Right cardiac atrium (tissue), 5 donors: ENCODE data around the gene CYTH1. TPM values are rescaled to one million over a fixed set of nuclear protein-coding genes. Genes with fewer than 3 reads are reported as not detected.

ENCODE experiments used
- ATAC-seq, 2 donors: fragments of 200-7000 bp; cut with Tn5 transposase; one replicate each; pipeline versions ENCODE4 v1.8.0 to v1.9.1; 2020; ENCODE audit warnings: moderate library complexity in 2 of 2, mild to moderate bottlenecking in 1 of 2
- DNase-seq, 3 donors: peaks; one replicate each; pipeline ENCODE4 v3.0.0-alpha.2; 2020
- H3K27ac ChIP-seq: one replicate; pipeline ENCODE4 v1.5.1; 2013; ENCODE audit warnings: mild to moderate bottlenecking, low read length, control low read depth, moderate library complexity
- H3K27me3 ChIP-seq: one replicate; pipeline ENCODE4 v1.6.1; 2013; ENCODE audit not compliant: control insufficient read depth, insufficient read depth
- H3K4me1 ChIP-seq: one replicate; pipeline ENCODE4 v1.6.1; 2013; ENCODE audit warnings: low read length; ENCODE audit not compliant: control insufficient read depth, insufficient read depth
- H3K4me3 ChIP-seq: one replicate; pipeline ENCODE4 v1.5.1; 2013; ENCODE audit warnings: low read length, control low read depth
- H3K9me3 ChIP-seq: one replicate; pipeline ENCODE4 v1.6.1; 2013; ENCODE audit warnings: low read length; ENCODE audit not compliant: control insufficient read depth
- WGBS: extraction: QIAGEN DNeasy Blood & Tissue Kit; methylation state at CpG from one replicate; pipeline ENCODE4 v1.1.7; 2013; 5-methylcytosine and 5-hydroxymethylcytosine counted together
- intact Hi-C, 4 donors: fragments of 100-400 bp; cut with DNase I; formaldehyde crosslinking; loops; one replicate each; pipeline versions ENCODE4 v1.11.0 to v1.14.0; 2022 to 2023
- polyA plus RNA-seq: library from polyadenylated mRNA; stranded (reverse); fragments of 200-250 nt; gene quantifications from one replicate; pipeline ENCODE4 v1.2.3, GENCODE V29; 2013
- total RNA-seq, 4 donors: library from RNA; stranded (reverse); fragmentation: NEBNext Ultra II Directional; extraction: Animal tissue kit (Norgen Biotek cat#: 25700); gene quantifications; one replicate each; pipeline ENCODE4 v1.2.1, GENCODE V29; 2021
- donor health status: healthy with polysubstance abuse.
- donor health status: DM: no; HTN: yes; CAD: no.
- donor health status: DM: no; HTN: no; CAD: no.
- donor health status: DM: no; HTN: yes; CAD: no; lungs with severe emphysema.
- donor health status: DM: yes; HTN: yes; CAD: no.

Gene CYTH1
- total and polyA plus RNA-seq, 5 donors, result 22.5 to 39.1 (median 36.0) TPM

- Histone ChIP-seq H3K4me1 (peaks cover 5% of the 10 kb centered on the region), H3K4me3 (no peak overlapping the region), H3K27me3 (no peaks in the 10 kb centered on the region), H3K9me3 (no peaks in the 10 kb centered on the region), H3K27ac (no peak overlapping the region)
- DNase-seq (no peak), ATAC-seq (peak in 1 of 2 donors; percentile 37)
- intact Hi-C loops, result loop anchor here in 3 of 4 donors (5.0 kb wide), 2 partner anchors 299 to 304 kb away; no protein-coding TSS in a partner anchor
- 63% methylated on average over 14 of the region's 14 CpGs for WGBS
These were observed 13.9 kb upstream of the CYTH1 start for GRCh38 chr17:78795861-78796516.

GRCh38 chr17:78794864-78795640 lies 13.0 kb upstream of the CYTH1 start:
- no peaks in the 10 kb centered on the region for H3K27me3 ChIP-seq
- 97% methylated on average over 22 of the region's 22 CpGs for WGBS
- H3K4me3 ChIP-seq, result no peak overlapping the region
- intact Hi-C loops, result loop anchor here in 3 of 4 donors (5.0 kb wide), 2 partner anchors 298 to 303 kb away; no protein-coding TSS in a partner anchor
- no peak overlapping the region for H3K27ac ChIP-seq
- ATAC-seq (no peak), DNase-seq (no peak)
- H3K4me1 ChIP-seq, result peaks cover 7% of the 10 kb centered on the region
- H3K9me3 ChIP-seq, result no peaks in the 10 kb centered on the region

DNA sequence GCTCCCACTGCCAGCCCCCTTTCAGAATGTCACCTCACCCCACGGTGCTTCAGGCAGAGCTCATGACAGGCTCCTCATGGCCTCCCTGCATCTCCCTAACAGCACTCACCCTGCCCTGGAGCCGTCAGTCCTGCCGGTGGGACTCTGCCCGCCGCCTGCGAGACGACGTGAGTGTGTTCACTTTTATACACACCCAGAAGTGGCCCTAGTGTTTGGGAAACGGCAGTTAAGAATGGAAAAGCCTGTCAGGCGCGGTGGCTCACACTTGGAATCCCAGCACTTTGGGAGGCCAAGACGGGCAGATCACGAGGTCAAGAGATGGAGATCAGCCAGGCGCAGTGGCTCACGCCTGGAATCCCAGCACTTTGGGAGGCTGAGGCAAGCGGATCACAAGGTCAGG lies 12.3 kb upstream of the CYTH1 start:
- Histone ChIP-seq H3K27ac (no peak overlapping the region), H3K27me3 (no peaks in the 10 kb centered on the region), H3K4me1 (peaks cover 7% of the 10 kb centered on the region), H3K4me3 (no peak overlapping the region), H3K9me3 (no peaks in the 10 kb centered on the region)
- no peak for DNase-seq
- 82% methylated on average over 16 of the region's 16 CpGs for WGBS
- intact Hi-C loops, result no loop called here
- no peak for ATAC-seq

DNA sequence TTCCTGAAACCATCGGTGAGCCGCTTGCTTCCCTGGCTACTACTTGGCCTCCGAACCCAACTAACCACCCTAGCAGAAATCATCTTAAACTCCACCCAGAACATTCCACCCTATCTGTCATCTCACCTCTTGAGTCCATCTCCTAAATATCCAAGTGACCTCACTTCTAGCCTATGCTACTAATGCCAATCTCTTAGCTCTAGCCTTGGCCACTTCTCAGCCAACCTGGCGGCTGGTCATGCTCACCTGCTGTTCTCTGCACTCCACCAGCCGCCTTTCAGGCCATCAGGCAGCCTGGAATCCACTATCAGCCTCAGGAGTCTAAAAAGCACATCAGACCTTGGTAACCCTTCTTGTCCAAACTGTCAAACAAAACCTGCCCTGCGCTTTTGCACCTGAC lies 11.9 kb upstream of the CYTH1 start:
- no peaks in the 10 kb centered on the region for H3K27me3 ChIP-seq
- no peak overlapping the region for H3K4me3 ChIP-seq
- no peak overlapping the region for H3K27ac ChIP-seq
- ATAC-seq (no peak), DNase-seq (no peak)
- H3K4me1 ChIP-seq, result peaks cover 7% of the 10 kb centered on the region
- H3K9me3 ChIP-seq, result no peaks in the 10 kb centered on the region
- WGBS, result 97% methylated on average over 6 of the region's 6 CpGs
- intact Hi-C loops, result no loop called here

DNA sequence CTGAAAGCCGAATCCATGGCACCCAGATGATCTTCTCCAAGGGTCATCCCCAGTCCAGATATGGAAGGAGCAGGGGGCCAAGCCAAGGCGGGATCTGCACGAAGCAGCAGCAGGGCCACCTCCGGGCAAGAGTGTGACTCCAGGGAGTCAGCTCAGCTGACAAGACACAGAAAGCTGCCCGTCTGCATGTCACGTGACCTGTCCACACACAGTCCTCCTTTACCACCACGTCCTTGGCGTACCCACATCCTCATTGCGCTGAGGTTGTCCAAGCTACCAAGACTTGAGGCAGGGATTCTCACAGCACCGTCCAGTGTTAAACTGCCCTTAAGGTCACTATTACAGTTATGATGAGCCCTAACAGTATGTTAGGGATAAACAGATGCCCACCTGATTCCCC lies 11.3 kb upstream of the CYTH1 start:
- Histone ChIP-seq H3K4me3 (no peak overlapping the region), H3K27me3 (no peaks in the 10 kb centered on the region), H3K4me1 (peaks cover 7% of the 10 kb centered on the region), H3K9me3 (no peaks in the 10 kb centered on the region), H3K27ac (no peak overlapping the region)
- 79% methylated on average over 10 of the region's 10 CpGs for WGBS
- intact Hi-C loops, result no loop called here
- DNase-seq (no peak), ATAC-seq (no peak)

GRCh38 chr17:78791840-78792709 lies 10.0 kb upstream of the CYTH1 start:
- no peak for DNase-seq
- ATAC-seq, result no peak
- no peak overlapping the region for H3K4me3 ChIP-seq
- no peaks in the 10 kb centered on the region for H3K9me3 ChIP-seq
- WGBS, result 76% methylated on average over 11 of the region's 11 CpGs
- H3K27me3 ChIP-seq, result no peaks in the 10 kb centered on the region
- H3K4me1 ChIP-seq, result peaks cover 7% of the 10 kb centered on the region
- H3K27ac ChIP-seq, result no peak overlapping the region
- intact Hi-C loops, result no loop called here

GRCh38 chr17:78790552-78790951 lies 8.5 kb upstream of the CYTH1 start:
- no peak for ATAC-seq
- Histone ChIP-seq H3K4me1 (peaks cover 5% of the 10 kb centered on the region), H3K27ac (no peak overlapping the region), H3K27me3 (no peaks in the 10 kb centered on the region), H3K9me3 (no peaks in the 10 kb centered on the region), H3K4me3 (no peak overlapping the region)
- DNase-seq, result no peak
- intact Hi-C loops, result no loop called here
- WGBS, result 93% methylated on average over 4 of the region's 4 CpGs

DNA sequence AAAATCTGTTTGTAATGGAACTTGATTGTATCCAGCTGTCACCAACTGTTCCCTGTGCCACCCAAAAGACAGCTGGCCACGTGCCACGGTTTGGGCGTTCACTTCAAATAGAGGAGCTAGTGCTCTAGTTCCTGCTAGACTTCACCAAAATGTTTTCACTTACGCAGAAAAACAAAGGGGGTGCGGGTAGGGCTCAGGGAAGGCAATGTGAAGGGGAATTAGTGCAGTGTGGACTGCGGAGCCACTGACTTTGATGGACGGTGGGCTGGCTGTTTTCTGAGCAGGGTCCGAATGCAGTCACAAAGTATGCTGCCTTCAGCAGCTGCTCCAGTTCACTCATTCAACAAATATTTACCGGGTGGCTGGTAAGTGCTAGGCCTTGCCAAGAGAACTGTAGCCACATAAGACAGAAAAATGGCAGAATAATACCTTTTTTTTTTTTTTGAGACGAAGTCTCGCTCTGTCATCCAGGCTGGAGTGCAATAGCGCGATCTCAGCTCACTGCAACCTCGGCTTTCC lies 7.6 kb upstream of the CYTH1 start:
- Histone ChIP-seq H3K9me3 (no peaks in the 10 kb centered on the region), H3K4me1 (peaks cover 5% of the 10 kb centered on the region), H3K27me3 (no peaks in the 10 kb centered on the region), H3K27ac (peak overlapping the region; percentile 70), H3K4me3 (no peak overlapping the region)
- DNase-seq, result peak; percentile 87 to 96 (median 95)
- intact Hi-C loops, result loop anchor here in 2 of 4 donors (10.0 kb wide), 2 partner anchors 55 to 75 kb away; no protein-coding TSS in a partner anchor
- peak; percentile 38 to 53 for ATAC-seq
- WGBS, result 52% methylated on average over 14 of the region's 14 CpGs

- Histone ChIP-seq H3K9me3 (no peaks in the 10 kb centered on the region), H3K4me3 (no peak overlapping the region), H3K27ac (peak overlapping the region; percentile 70), H3K27me3 (no peaks in the 10 kb centered on the region), H3K4me1 (peaks cover 5% of the 10 kb centered on the region)
- WGBS, result 71% methylated on average over 5 of the region's 5 CpGs
- ATAC-seq (peak; percentile 6 to 27), DNase-seq (no peak)
- intact Hi-C loops, result loop anchor here in 2 of 4 donors (10.0 kb wide), 2 partner anchors 54 to 74 kb away; no protein-coding TSS in a partner anchor
These were observed 7.1 kb upstream of the CYTH1 start for GRCh38 chr17:78789149-78789662.

DNA sequence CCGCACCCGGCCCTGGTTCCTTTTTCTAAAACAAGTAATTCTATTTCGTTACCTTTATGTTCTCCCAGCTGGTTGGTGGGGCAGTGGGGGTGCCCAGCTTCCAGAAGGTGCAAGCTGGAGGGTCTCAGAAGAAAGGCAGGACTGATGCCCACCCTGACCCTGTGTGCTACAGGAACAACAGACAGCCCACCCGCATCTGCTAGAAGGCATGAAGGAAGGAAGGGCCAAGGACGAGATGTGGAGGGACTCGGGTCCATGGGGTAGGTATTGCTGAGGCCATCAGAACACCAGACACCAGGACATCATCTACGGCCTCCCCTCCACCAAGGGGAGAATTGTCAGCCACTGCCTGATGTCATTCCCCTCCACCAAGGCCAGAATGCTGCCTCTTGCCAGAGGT lies 6.4 kb upstream of the CYTH1 start:
- intact Hi-C loops, result loop anchor here in 2 of 4 donors (10.0 kb wide), 2 partner anchors 54 to 74 kb away; no protein-coding TSS in a partner anchor
- Histone ChIP-seq H3K4me1 (peaks cover 5% of the 10 kb centered on the region), H3K27ac (no peak overlapping the region), H3K27me3 (no peaks in the 10 kb centered on the region), H3K9me3 (no peaks in the 10 kb centered on the region), H3K4me3 (no peak overlapping the region)
- ATAC-seq, result no peak
- 85% methylated on average over 7 of the region's 7 CpGs for WGBS
- DNase-seq, result no peak
